ENCODE measurements around the gene OLFM1. TPM values are rescaled to one million over a fixed set of nuclear protein-coding genes. Genes with fewer than 3 reads are reported as not detected.
A peak's percentile ranks its signal among the peaks of the same experiment; 100 is the strongest.

Gene OLFM1
- polyA plus RNA-seq, 4 donors = 1.4 to 36.5 (median 3.2) TPM; not detected in 1

- FAIRE-seq (no peak), DNase-seq (no peak)
- 70 to 76% (median 72%) methylated on average over 7 of the region's 7 CpGs for WGBS, 3 donors
- Histone ChIP-seq H3K4me3 (ENCODE audit: low read depth in 1 of 3, low read length in 3 of 3) (no peak overlapping the region), H3K9me3 (ENCODE audit: control insufficient read depth in 2 of 2, insufficient read depth in 1 of 2, low read depth in 1 of 2, low read length in 1 of 2) (no peaks in the 10 kb centered on the region), H3K4me1 (ENCODE audit: control insufficient read depth in 3 of 3, insufficient read depth in 2 of 3, low read depth in 1 of 3, low read length in 2 of 3) (no peaks in the 10 kb centered on the region), H3K36me3 (ENCODE audit: control insufficient read depth in 3 of 3, insufficient read depth in 2 of 3, low read depth in 1 of 3, low read length in 3 of 3) (no peaks in the 10 kb centered on the region), H3K27ac (ENCODE audit: low read depth in 1 of 3, low read length in 2 of 3) (no peak overlapping the region), H3K27me3 (ENCODE audit: control insufficient read depth in 3 of 3, insufficient read depth in 3 of 3, low read length in 3 of 3) (peaks cover 0 to 18% (median 16%) of the 10 kb centered on the region in 3 donors)
Observed at GRCh38 chr9:135082536-135082935, 4.9 kb upstream of the OLFM1 start.

GRCh38 chr9:135083241-135083810, 4.1 kb upstream of the OLFM1 start:
- WGBS, 3 donors = 58 to 72% (median 63%) methylated on average over 13 of the region's 13 CpGs
- Histone ChIP-seq H3K9me3 (ENCODE audit: control insufficient read depth in 2 of 2, insufficient read depth in 1 of 2, low read depth in 1 of 2, low read length in 1 of 2) (no peaks in the 10 kb centered on the region), H3K36me3 (ENCODE audit: control insufficient read depth in 3 of 3, insufficient read depth in 2 of 3, low read depth in 1 of 3, low read length in 3 of 3) (no peaks in the 10 kb centered on the region), H3K27ac (ENCODE audit: low read depth in 1 of 3, low read length in 2 of 3) (no peak overlapping the region), H3K27me3 (ENCODE audit: control insufficient read depth in 3 of 3, insufficient read depth in 3 of 3, low read length in 3 of 3) (peaks cover 0 to 23% (median 19%) of the 10 kb centered on the region in 3 donors), H3K4me3 (ENCODE audit: low read depth in 1 of 3, low read length in 3 of 3) (no peak overlapping the region), H3K4me1 (ENCODE audit: control insufficient read depth in 3 of 3, insufficient read depth in 2 of 3, low read depth in 1 of 3, low read length in 2 of 3) (no peaks in the 10 kb centered on the region)
- no peak for FAIRE-seq
- DNase-seq = no peak

GRCh38 chr9:135083831-135084230, 3.6 kb upstream of the OLFM1 start:
- Histone ChIP-seq H3K36me3 (ENCODE audit: control insufficient read depth in 3 of 3, insufficient read depth in 2 of 3, low read depth in 1 of 3, low read length in 3 of 3) (no peaks in the 10 kb centered on the region), H3K27ac (ENCODE audit: low read depth in 1 of 3, low read length in 2 of 3) (no peak overlapping the region), H3K9me3 (ENCODE audit: control insufficient read depth in 2 of 2, insufficient read depth in 1 of 2, low read depth in 1 of 2, low read length in 1 of 2) (no peaks in the 10 kb centered on the region), H3K4me3 (ENCODE audit: low read depth in 1 of 3, low read length in 3 of 3) (no peak overlapping the region), H3K27me3 (ENCODE audit: control insufficient read depth in 3 of 3, insufficient read depth in 3 of 3, low read length in 3 of 3) (peaks cover 1 to 28% (median 24%) of the 10 kb centered on the region in 3 donors), H3K4me1 (ENCODE audit: control insufficient read depth in 3 of 3, insufficient read depth in 2 of 3, low read depth in 1 of 3, low read length in 2 of 3) (no peaks in the 10 kb centered on the region)
- no peak for DNase-seq
- no peak for FAIRE-seq
- 8 to 44% (median 28%) methylated on average over 8 of the region's 8 CpGs for WGBS, 3 donors

- no peak for FAIRE-seq
Observed at GRCh38 chr9:135084262-135084661, 3.2 kb upstream of the OLFM1 start.

DNA sequence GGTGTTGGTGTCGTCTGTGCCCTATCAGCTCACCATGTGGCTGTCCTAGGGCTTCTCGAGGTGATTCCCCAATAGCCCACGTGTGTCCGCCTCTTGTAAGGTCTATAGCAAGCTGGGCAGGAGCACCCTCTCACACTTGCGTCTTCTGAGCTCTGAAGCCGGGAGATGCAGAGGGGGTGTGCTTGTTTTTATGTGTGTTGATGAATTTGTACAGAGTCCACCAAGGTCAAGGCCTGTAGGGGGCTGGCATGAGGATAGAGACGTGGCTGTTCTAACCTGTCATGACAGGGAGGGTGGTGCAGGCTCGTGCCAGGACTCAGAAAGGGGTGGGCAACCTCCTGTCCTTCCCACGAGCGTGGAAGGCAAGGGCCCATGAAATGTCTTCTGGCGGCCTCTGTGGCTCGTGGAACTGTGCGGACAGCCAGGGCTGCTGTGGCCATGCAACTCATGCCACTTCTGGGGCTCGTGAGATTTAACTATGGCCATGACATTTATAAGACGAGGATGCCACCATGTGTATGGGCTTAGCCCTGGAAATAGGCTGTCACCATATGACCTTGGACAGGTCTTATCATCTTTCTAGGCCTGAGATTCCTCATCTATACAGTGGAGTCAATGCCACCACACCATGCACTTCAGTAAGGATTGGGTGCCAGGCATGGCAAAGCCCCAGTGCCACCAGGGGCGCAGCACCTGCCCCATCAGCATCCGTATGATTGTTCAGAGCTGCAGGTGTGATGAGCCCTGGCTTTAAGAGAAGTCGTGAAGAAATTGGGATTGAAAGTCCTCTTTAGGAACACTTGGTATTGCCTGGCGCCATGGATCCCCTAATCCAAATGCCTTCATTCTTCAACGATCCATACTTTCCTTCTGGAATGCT, 2.3 kb upstream of the OLFM1 start:
- Histone ChIP-seq H3K4me3 (ENCODE audit: low read depth in 1 of 3, low read length in 3 of 3) (no peak overlapping the region), H3K27ac (ENCODE audit: low read depth in 1 of 3, low read length in 2 of 3) (no peak overlapping the region), H3K27me3 (ENCODE audit: control insufficient read depth in 3 of 3, insufficient read depth in 3 of 3, low read length in 3 of 3) (peaks cover 9 to 36% (median 29%) of the 10 kb centered on the region in 3 donors), H3K9me3 (ENCODE audit: control insufficient read depth in 2 of 2, insufficient read depth in 1 of 2, low read depth in 1 of 2, low read length in 1 of 2) (no peaks in the 10 kb centered on the region), H3K4me1 (ENCODE audit: control insufficient read depth in 3 of 3, insufficient read depth in 2 of 3, low read depth in 1 of 3, low read length in 2 of 3) (no peaks in the 10 kb centered on the region), H3K36me3 (ENCODE audit: control insufficient read depth in 3 of 3, insufficient read depth in 2 of 3, low read depth in 1 of 3, low read length in 3 of 3) (no peaks in the 10 kb centered on the region)
- no peak for DNase-seq
- WGBS, 3 donors = 65 to 72% (median 68%) methylated on average over 20 of the region's 20 CpGs
- no peak for FAIRE-seq

More at GRCh38 chr9:135084262-135084661, 3.2 kb upstream of the OLFM1 start:
- H3K4me3 ChIP-seq (ENCODE audit: low read depth in 1 of 3, low read length in 3 of 3) = no peak overlapping the region
- 58 to 88% (median 78%) methylated on average over 1 of the region's 1 CpG for WGBS, 3 donors
- no peaks in the 10 kb centered on the region for H3K4me1 ChIP-seq (ENCODE audit: control insufficient read depth in 3 of 3, insufficient read depth in 2 of 3, low read depth in 1 of 3, low read length in 2 of 3)
- no peak overlapping the region for H3K27ac ChIP-seq (ENCODE audit: low read depth in 1 of 3, low read length in 2 of 3)
- no peaks in the 10 kb centered on the region for H3K9me3 ChIP-seq (ENCODE audit: control insufficient read depth in 2 of 2, insufficient read depth in 1 of 2, low read depth in 1 of 2, low read length in 1 of 2)
- no peaks in the 10 kb centered on the region for H3K36me3 ChIP-seq (ENCODE audit: control insufficient read depth in 3 of 3, insufficient read depth in 2 of 3, low read depth in 1 of 3, low read length in 3 of 3)
- no peak for DNase-seq
- H3K27me3 ChIP-seq (ENCODE audit: control insufficient read depth in 3 of 3, insufficient read depth in 3 of 3, low read length in 3 of 3) = peaks cover 5 to 29% (median 28%) of the 10 kb centered on the region in 3 donors

DNA sequence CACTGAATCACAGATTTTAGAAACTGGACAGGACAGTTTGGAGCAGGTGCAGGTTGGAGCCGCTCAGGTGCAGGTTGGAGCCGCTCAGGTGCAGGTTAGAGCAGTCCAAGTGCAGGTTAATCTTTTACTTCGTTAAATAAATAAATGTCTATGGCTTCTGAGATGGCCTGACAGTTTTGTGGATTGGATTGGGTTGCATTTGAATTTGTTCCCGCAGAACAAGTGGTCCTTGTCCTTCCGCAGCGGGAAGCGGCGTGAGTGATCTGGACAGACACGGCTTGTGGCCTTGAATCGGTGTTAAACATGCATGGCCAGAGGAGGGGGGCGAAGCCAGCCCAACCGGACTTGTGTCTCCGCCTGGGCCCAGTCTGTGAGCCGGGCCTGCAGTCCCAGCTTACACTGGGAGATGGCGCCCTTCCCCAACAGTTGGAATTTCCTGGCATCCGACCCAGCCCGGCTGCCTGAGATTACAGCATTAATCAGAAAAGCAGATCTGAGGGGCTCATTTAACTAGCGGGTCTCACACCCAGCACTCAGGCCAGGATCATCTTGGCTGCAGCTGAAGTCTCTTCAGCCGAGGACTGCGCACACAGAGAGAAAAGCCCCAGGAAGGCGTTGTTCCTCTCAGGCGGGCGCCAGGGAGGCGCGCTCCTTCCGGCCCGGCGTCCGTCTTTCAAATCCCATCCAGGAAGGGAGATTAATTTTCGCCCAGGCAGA, 1.5 kb upstream of the OLFM1 start:
- 9 to 11% (median 10%) methylated on average over 30 of the region's 30 CpGs for WGBS, 3 donors
- DNase-seq (peak; percentile 36 to 84), FAIRE-seq (no peak)
- H3K4me3 ChIP-seq (ENCODE audit: low read depth in 1 of 3, low read length in 3 of 3) = no peak overlapping the region
- peaks cover 9 to 39% (median 29%) of the 10 kb centered on the region in 3 donors for H3K27me3 ChIP-seq (ENCODE audit: control insufficient read depth in 3 of 3, insufficient read depth in 3 of 3, low read length in 3 of 3)
- no peaks in the 10 kb centered on the region for H3K36me3 ChIP-seq (ENCODE audit: control insufficient read depth in 3 of 3, insufficient read depth in 2 of 3, low read depth in 1 of 3, low read length in 3 of 3)
- no peaks in the 10 kb centered on the region for H3K4me1 ChIP-seq (ENCODE audit: control insufficient read depth in 3 of 3, insufficient read depth in 2 of 3, low read depth in 1 of 3, low read length in 2 of 3)
- H3K9me3 ChIP-seq (ENCODE audit: control insufficient read depth in 2 of 2, insufficient read depth in 1 of 2, low read depth in 1 of 2, low read length in 1 of 2) = no peaks in the 10 kb centered on the region
- H3K27ac ChIP-seq (ENCODE audit: low read depth in 1 of 3, low read length in 2 of 3) = no peak overlapping the region

- Histone ChIP-seq H3K9me3 (ENCODE audit: control insufficient read depth in 2 of 2, insufficient read depth in 1 of 2, low read depth in 1 of 2, low read length in 1 of 2) (no peaks in the 10 kb centered on the region), H3K36me3 (ENCODE audit: control insufficient read depth in 3 of 3, insufficient read depth in 2 of 3, low read depth in 1 of 3, low read length in 3 of 3) (no peaks in the 10 kb centered on the region), H3K4me3 (ENCODE audit: low read depth in 1 of 3, low read length in 3 of 3) (no peak overlapping the region), H3K27me3 (ENCODE audit: control insufficient read depth in 3 of 3, insufficient read depth in 3 of 3, low read length in 3 of 3) (peaks cover 9 to 39% (median 29%) of the 10 kb centered on the region in 3 donors), H3K4me1 (ENCODE audit: control insufficient read depth in 3 of 3, insufficient read depth in 2 of 3, low read depth in 1 of 3, low read length in 2 of 3) (no peaks in the 10 kb centered on the region), H3K27ac (ENCODE audit: low read depth in 1 of 3, low read length in 2 of 3) (no peak overlapping the region)
- no peak for FAIRE-seq
- WGBS, 3 donors = 15 to 28% (median 17%) methylated on average over 52 to 61 of the region's 61 CpGs
- no peak for DNase-seq
Observed at GRCh38 chr9:135086597-135087488, 625 bp upstream of the OLFM1 start.
